HEK293T (cell line): ENCODE results near the gene PTER.

Experiments
- CTCF ChIA-PET: fragments of 350-600 bp; formaldehyde crosslinking; extraction: SDS; loops from one replicate; lab custom pipeline; 2021; ENCODE audit warnings: antibody characterized with exemption, inconsistent platforms; lab: Yijun Ruan, JAX
- POLR2A ChIA-PET: fragments of 350-600 bp; formaldehyde crosslinking; extraction: SDS; loops from one replicate; lab custom pipeline; 2020; ENCODE audit warnings: antibody characterized with exemption, inconsistent platforms; lab: Yijun Ruan, JAX
- DNase-seq: peaks from one replicate; pipeline ENCODE4 v3.0.0; 2012; ENCODE audit warnings: mixed read lengths; ENCODE audit errors: extremely low spot score
- ARNT ChIP-seq: fragments of 450-650 bp; IDR thresholded peaks from 2 replicates; pipeline ENCODE4 v1.6.1; 2017; ENCODE audit warnings: mild to moderate bottlenecking
- BHLHE40 ChIP-seq: fragments of 450-650 bp; IDR thresholded peaks from 2 replicates; pipeline ENCODE4 v1.6.1; 2016; ENCODE audit warnings: mild to moderate bottlenecking, moderate library complexity, borderline replicate concordance
- CTBP1 ChIP-seq: fragments of 450-650 bp; IDR thresholded peaks from 2 replicates; pipeline ENCODE4 v1.6.1; 2016; ENCODE audit warnings: borderline replicate concordance
- ELF4 ChIP-seq: fragments of 450-650 bp; IDR thresholded peaks from 2 replicates; pipeline ENCODE4 v1.6.1; 2017; ENCODE audit warnings: antibody characterized with exemption
- FOXA1 ChIP-seq: fragments of 450-650 bp; IDR thresholded peaks from 2 replicates; pipeline ENCODE4 v1.6.1; 2016; ENCODE audit warnings: mild to moderate bottlenecking
- FOXK2 ChIP-seq: fragments of 450-650 bp; IDR thresholded peaks from 2 replicates; pipeline ENCODE4 v1.6.1; 2016; ENCODE audit warnings: mild to moderate bottlenecking
- FOXM1 ChIP-seq: fragments of 450-650 bp; IDR thresholded peaks from 2 replicates; pipeline ENCODE4 v1.6.1; 2017; ENCODE audit warnings: mild to moderate bottlenecking, borderline replicate concordance
- HDGF ChIP-seq: fragments of 450-650 bp; IDR thresholded peaks from 2 replicates; pipeline ENCODE4 v1.6.1; 2017; ENCODE audit warnings: antibody characterized with exemption, borderline replicate concordance
- L3MBTL2 ChIP-seq: fragments of 450-650 bp; conservative IDR thresholded peaks from 2 replicates; pipeline ENCODE4 v1.6.1; 2016; ENCODE audit warnings: mild to moderate bottlenecking
- LEF1 ChIP-seq: fragments of 450-650 bp; IDR thresholded peaks from 2 replicates; pipeline ENCODE4 v1.6.1; 2017; ENCODE audit warnings: mild to moderate bottlenecking, borderline replicate concordance
- NFRKB ChIP-seq: fragments of 450-650 bp; IDR thresholded peaks from 2 replicates; pipeline ENCODE4 v1.6.1; 2016; ENCODE audit warnings: mild to moderate bottlenecking, moderate library complexity
- SP1 ChIP-seq: fragments of 450-650 bp; IDR thresholded peaks from 2 replicates; pipeline ENCODE4 v1.6.1; 2017
- SUZ12 ChIP-seq: fragments of 450-650 bp; IDR thresholded peaks from 2 replicates; pipeline ENCODE4 v1.6.1; 2016; ENCODE audit warnings: mild to moderate bottlenecking
- TARDBP ChIP-seq: fragments of 450-650 bp; IDR thresholded peaks from 2 replicates; pipeline ENCODE4 v1.6.1; 2016
- ZNF384 ChIP-seq: fragments of 450-650 bp; IDR thresholded peaks from 2 replicates; pipeline ENCODE4 v1.6.1; 2016
- TF ChIP-seq, protein P1 (sequence below): fragments of 450-650 bp; IDR thresholded peaks from 2 replicates; pipeline ENCODE4 v1.6.1; 2016

PTER gene

DNA sequence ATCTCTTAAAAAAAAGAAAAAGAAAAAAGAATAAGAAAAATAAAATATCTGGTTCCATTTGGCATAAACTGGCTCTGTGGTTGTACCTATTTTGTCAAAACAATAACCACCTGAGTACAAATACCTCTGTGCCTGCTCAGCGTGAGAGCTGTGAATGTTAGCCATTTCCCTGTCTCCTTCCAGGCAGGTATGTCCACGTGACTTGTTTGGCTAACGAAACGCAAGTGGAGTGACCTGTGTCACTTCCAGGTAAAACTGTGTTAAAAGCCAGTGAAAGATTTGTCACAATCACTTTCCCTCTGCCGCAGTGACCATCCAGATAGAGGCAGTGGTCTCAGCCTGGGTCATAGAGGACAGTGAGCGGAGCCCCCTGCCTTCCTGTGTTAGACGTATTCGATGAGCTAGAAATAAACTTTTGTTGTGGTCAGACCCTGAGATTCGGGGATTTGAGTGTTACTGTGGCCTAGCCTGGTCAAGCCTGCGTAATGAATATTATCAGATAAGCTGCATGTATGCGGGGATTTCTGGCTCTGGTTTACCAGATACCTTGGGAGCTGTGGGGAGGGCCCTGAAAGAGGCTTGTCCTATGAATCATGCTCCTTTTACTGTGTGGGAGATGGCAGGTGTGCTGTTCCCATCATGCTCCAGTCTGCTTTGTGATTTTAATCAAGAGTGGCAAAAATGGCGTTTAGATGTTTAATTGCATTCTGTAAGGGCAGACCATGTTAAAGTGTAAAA lies 3.8 kb downstream of the PTER start:
- ChIA-PET POLR2A (interaction anchor here (1.3 kb wide), 1 partner anchor 65 kb away, joined by 3 read pairs; no protein-coding TSS in a partner anchor), CTCF (interaction anchor here (0.5 kb wide), 1 partner anchor 15 kb away, joined by 3 read pairs; no protein-coding TSS in a partner anchor)
- DNase-seq, result no peak
- TF ChIP-seq CTBP1, result no peak

DNA sequence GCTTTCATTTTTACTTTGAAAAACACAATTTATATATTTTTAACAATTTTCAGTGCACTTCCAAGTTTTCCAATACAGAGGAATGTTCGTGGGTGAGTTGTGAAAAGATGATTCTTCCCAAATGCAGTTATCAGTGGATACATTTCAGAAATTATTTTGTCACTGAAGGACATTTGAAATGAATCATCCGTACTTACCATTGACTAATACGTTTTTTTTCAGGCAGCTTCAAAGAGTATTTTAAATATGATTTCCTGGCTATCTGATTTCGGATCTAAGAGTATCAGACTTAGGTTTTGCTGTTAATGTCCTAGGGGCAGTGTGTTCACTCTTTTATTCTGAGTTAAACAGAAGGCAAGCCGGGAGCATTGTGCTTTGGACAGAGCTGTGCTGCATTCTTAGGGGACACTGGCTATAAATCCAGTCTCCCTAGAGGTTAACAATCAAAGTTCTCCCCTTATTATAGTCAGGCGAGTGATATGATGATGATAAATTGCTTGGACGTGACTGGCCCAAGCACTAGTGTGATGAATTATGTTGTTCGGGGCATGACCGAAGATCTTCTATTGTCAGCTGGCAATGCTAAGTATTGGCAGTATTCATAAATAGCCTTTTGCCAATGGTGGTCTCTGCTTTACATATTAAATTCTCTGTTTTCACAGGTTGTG lies 4.5 kb downstream of the PTER start:
- CTCF ChIA-PET, result interaction anchor here (0.5 kb wide), 1 partner anchor 14 kb away, joined by 3 read pairs; no protein-coding TSS in a partner anchor
- POLR2A ChIA-PET, result interaction anchor here (1.3 kb wide), 1 partner anchor 64 kb away, joined by 3 read pairs; no protein-coding TSS in a partner anchor
- TF ChIP-seq ELF4 (no peak), SP1 (no peak), NFRKB (no peak), HDGF (no peak), FOXM1 (no peak), FOXA1 (no peak), ARNT (no peak), CTBP1 (no peak), SUZ12 (no peak), ZNF384 (no peak), BHLHE40 (no peak), TARDBP (no peak), L3MBTL2 (no peak), FOXK2 (no peak), LEF1 (no peak)
- TF ChIP-seq, protein P1, sequence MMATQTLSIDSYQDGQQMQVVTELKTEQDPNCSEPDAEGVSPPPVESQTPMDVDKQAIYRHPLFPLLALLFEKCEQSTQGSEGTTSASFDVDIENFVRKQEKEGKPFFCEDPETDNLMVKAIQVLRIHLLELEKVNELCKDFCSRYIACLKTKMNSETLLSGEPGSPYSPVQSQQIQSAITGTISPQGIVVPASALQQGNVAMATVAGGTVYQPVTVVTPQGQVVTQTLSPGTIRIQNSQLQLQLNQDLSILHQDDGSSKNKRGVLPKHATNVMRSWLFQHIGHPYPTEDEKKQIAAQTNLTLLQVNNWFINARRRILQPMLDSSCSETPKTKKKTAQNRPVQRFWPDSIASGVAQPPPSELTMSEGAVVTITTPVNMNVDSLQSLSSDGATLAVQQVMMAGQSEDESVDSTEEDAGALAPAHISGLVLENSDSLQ, result no peak
- no peak for DNase-seq

DNA sequence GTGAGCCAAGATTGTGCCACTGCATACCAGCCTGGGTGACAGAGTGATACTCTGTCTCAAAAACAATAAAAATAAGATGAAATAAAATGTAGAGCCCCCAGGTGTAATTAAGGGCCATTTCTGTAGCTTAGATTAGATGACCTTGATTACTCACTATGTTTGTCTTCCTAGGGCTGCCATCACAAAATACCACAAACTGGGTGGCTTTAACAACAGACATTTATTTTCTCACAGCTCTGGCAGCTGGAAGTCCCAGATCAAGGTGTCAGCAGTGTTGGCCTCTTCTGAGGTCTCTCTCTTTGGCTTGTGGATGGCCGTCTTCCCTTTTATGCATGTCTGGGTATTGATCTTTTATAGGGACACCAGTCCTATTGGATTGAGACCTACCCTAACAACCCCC lies 6.1 kb downstream of the PTER start:
- no peak for DNase-seq
- ChIA-PET POLR2A (no interaction called here), CTCF (no interaction called here)
- TF ChIP-seq SP1 (no peak), CTBP1 (no peak), SUZ12 (no peak), LEF1 (no peak), ARNT (no peak), FOXK2 (no peak)
- TF ChIP-seq, protein P1, result no peak

DNA sequence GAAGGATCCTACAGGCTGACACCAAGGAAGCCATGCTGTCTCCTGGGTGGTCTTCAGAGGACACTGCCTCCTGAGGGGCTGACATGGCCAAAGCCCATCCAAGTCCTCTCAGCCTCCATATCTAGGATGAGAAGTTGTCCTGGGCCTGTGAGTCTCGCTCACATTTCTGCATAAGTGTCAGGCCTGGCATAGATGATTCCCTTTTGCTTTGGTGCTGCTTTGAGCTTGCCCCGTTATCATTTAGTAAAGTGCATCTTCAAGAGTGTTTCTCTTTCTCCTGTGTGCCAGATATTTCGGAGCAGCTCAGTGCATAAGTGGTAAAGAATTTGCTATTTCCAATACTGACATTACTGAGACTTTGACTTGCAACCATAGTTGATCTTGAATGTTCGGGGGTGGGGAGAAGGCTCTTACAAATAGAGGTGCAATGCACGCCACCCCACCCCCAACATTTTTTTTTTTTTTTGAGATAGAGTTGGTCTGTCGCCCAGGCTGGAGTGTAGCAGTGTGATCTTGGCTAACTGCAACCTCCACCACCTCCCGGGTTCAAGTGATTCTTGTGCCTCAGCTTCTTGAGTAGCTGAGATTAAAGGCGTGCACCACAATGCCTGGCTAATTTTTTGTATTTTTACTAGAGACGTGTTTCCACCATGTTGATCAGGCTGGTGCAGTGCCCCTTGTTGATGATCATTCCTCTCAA lies 9.1 kb downstream of the PTER start:
- DNase-seq, result no peak
- ChIA-PET POLR2A (no interaction called here), CTCF (interaction anchor here (0.7 kb wide), 1 partner anchor 332 kb away, joined by 4 read pairs; no protein-coding TSS in a partner anchor)
- TF ChIP-seq TARDBP (no peak), ARNT (no peak), FOXA1 (no peak), SP1 (no peak), CTBP1 (no peak), SUZ12 (no peak), LEF1 (no peak), FOXM1 (no peak), HDGF (no peak), FOXK2 (no peak), NFRKB (no peak)
- TF ChIP-seq, protein P1, result no peak

DNA sequence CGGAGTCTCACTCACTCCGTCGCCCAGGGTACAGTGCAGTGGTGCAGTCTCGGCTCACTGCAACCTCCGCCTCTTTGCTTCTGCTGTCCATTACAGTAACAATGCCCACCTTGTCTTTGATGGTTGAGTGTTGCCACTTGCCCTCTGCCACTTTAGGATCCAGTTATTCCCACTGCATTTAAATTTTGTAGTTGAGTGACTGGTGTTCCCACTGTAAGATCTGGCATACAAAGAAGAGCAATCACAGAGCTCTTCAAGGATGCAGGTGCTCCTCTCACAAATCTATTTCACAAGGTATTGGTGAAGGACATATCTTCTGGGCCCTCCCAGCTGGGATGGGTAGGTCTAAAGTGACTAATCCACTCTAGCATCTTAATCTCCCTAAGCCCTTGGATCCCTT lies 12.6 kb downstream of the PTER start:
- DNase-seq, result no peak
- TF ChIP-seq ZNF384, result no peak
- TF ChIP-seq SUZ12, result no peak
- no peak for TF ChIP-seq TARDBP
- TF ChIP-seq L3MBTL2, result no peak
- no peak for TF ChIP-seq LEF1
- TF ChIP-seq, protein P1, result no peak
- no peak for TF ChIP-seq SP1
- CTCF ChIA-PET, result no interaction called here
- POLR2A ChIA-PET, result no interaction called here
